K562 (cell line): ENCODE measurements around the gene NF1. TPM values are rescaled to one million over a fixed set of nuclear protein-coding genes. Genes with fewer than 3 reads are reported as not detected.

Source experiments
- ATAC-seq: fragments of 200-7000 bp; cut with Tn5 transposase; 3 replicates; pipeline ENCODE4 v1.9.1; 2020; ENCODE audit warnings: moderate library complexity
- BruUV-seq: library from RNA; stranded (reverse); fragments of 400-500 nt; replicated peaks from 2 replicates; lab custom pipeline; 2021; lab: Mats Ljungman, UMichigan
- CTCF ChIA-PET: fragments of 300-600 bp; formaldehyde crosslinking; extraction: SDS; loops from one replicate; lab custom pipeline; 2021; ENCODE audit warnings: low intra/inter-chr PET ratio; lab: Yijun Ruan, JAX
- POLR2A ChIA-PET: fragments of 300-600, 350-650 bp; sonication (Branson Sonifier 250); formaldehyde crosslinking; extraction: SDS; loops from one replicate; lab custom pipeline; 2021; ENCODE audit warnings: antibody characterized with exemption, inconsistent platforms; lab: Yijun Ruan, JAX
- DNase-seq, 4 experiments: peaks; one replicate each; pipeline versions ENCODE4 v3.0.0 to v3.0.0-alpha.2; 2011 to 2018; ENCODE audit warnings: low spot score in 3 of 4, mixed read lengths in 3 of 4; ENCODE audit errors: extremely low read depth in 1 of 4
- FAIRE-seq: peaks from 2 replicates; lab custom pipeline; 2011; peaks lifted over from hg19 to GRCh38; lab: Jason Lieb, UNC
- H2AFZ ChIP-seq: 2 replicates; pipeline ENCODE4 v1.6.0; 2011; ENCODE audit warnings: low read depth, low read length, control low read depth, inconsistent platforms
- H3K27ac ChIP-seq: fragments of 200-600 bp; 3 replicates; pipeline ENCODE4 v1.8.0; 2011; ENCODE audit warnings: low read depth, mild to moderate bottlenecking, control low read depth, inconsistent platforms, low read length, moderate library complexity, mixed read lengths; ENCODE audit errors: extremely low read depth
- H3K27me3 ChIP-seq, 2 experiments: fragments of 300-600 bp in 1 of 2; 2 replicates in 1 of 2; 3 replicates in 1 of 2; pipeline versions ENCODE4 v1.6.0 to v1.8.0; 2011; ENCODE audit warnings: inconsistent platforms in 2 of 2, low read length in 2 of 2, mild to moderate bottlenecking in 1 of 2, mixed read lengths in 1 of 2, moderate library complexity in 1 of 2; ENCODE audit not compliant: control insufficient read depth in 2 of 2, insufficient read depth in 2 of 2
- H3K36me3 ChIP-seq: fragments of 300-600 bp; 3 replicates; pipeline ENCODE4 v1.8.0; 2011; ENCODE audit warnings: mild to moderate bottlenecking, low read length, inconsistent platforms; ENCODE audit not compliant: control insufficient read depth, insufficient read depth
- H3K4me1 ChIP-seq, 2 experiments: fragments of 200-600 bp in 1 of 2; replicated peaks in 1 of 2; 2 replicates in 1 of 2; 3 replicates in 1 of 2; pipeline versions ENCODE4 v1.5.1 to v1.8.0; 2011; ENCODE audit warnings: inconsistent platforms in 2 of 2, low read length in 2 of 2, mild to moderate bottlenecking in 1 of 2, mixed read lengths in 1 of 2, moderate library complexity in 1 of 2; ENCODE audit not compliant: control insufficient read depth in 2 of 2, insufficient read depth in 2 of 2
- H3K4me2 ChIP-seq: 2 replicates; pipeline ENCODE4 v1.6.1; 2011; ENCODE audit warnings: low read length, control low read depth, inconsistent platforms, mixed read lengths; ENCODE audit not compliant: insufficient read depth
- H3K4me3 ChIP-seq: fragments of 200-600 bp; sonication (generic), shearing (Covaris generic); 2 replicates; pipeline ENCODE4 v1.5.1; 2016; ENCODE audit warnings: control low read depth, inconsistent platforms
- H3K79me2 ChIP-seq: fragments of 200-600 bp; 3 replicates; pipeline ENCODE4 v1.8.0; 2011; ENCODE audit warnings: low read length, inconsistent platforms; ENCODE audit not compliant: control insufficient read depth, insufficient read depth
- H3K9ac ChIP-seq, 2 experiments: 2 replicates each; pipeline versions ENCODE4 v1.6.0 to v1.6.1; 2011; ENCODE audit warnings: low read depth in 2 of 2, low read length in 2 of 2, control low read depth in 1 of 2, inconsistent platforms in 1 of 2, mild to moderate bottlenecking in 1 of 2, mixed read lengths in 1 of 2; ENCODE audit not compliant: insufficient read depth in 1 of 2
- H3K9me1 ChIP-seq: one replicate; pipeline ENCODE4 v1.6.0; 2011; ENCODE audit warnings: inconsistent platforms, mild to moderate bottlenecking, low read length, moderate library complexity; ENCODE audit not compliant: control insufficient read depth, insufficient read depth
- H3K9me3 ChIP-seq: replicated peaks from 2 replicates; pipeline ENCODE4 v1.5.1; 2011; ENCODE audit warnings: low read depth, low read length, inconsistent platforms; ENCODE audit not compliant: control insufficient read depth, insufficient read depth
- H4K20me1 ChIP-seq: replicated peaks from 2 replicates; pipeline ENCODE4 v1.6.1; 2011; ENCODE audit warnings: low read length, inconsistent platforms, mixed read lengths; ENCODE audit not compliant: control insufficient read depth, insufficient read depth
- ETS2 ChIP-seq: IDR thresholded peaks from 2 replicates; pipeline ENCODE4 v1.6.1; 2016; ENCODE audit warnings: borderline replicate concordance, missing genetic modification characterization, mild to moderate bottlenecking, moderate library complexity, missing compliant biosample characterization; ENCODE audit not compliant: poor library complexity, severe bottlenecking
- RAD21 ChIP-seq, 2 experiments: fragments of 250-450 bp in 1 of 2; fragments of 450-650 bp in 1 of 2; sonication (Bioruptor Pico) in 1 of 2; formaldehyde crosslinking in 1 of 2; IDR thresholded peaks in 1 of 2; conservative IDR thresholded peaks in 1 of 2; 2 replicates each; pipeline versions ENCODE4 v1.4.0 to v1.8.0; 2020 to 2022; ENCODE audit warnings: mild to moderate bottlenecking in 2 of 2, moderate library complexity in 1 of 2
- SAFB2 ChIP-seq: fragments of 200-400 bp; formaldehyde crosslinking; IDR thresholded peaks from 2 replicates; pipeline ENCODE4 v1.6.1; 2018; ENCODE audit warnings: borderline replicate concordance, low read length, low read depth, moderate library complexity; ENCODE audit not compliant: severe bottlenecking
- WGBS: fragments of 100-300 bp; shearing (Covaris generic); methylation state at CpG from one replicate; pipeline ENCODE4 v1.1.6; 2016; ENCODE audit warnings: low coverage, mixed read lengths; ENCODE audit not compliant: insufficient coverage; ENCODE audit errors: missing lambda C conversion rate; 5-methylcytosine and 5-hydroxymethylcytosine counted together
- in situ Hi-C: fragments of 300-500 bp; cut with MboI; formaldehyde crosslinking; loops from 4 replicates; pipeline ENCODE4 v1.15.0; 2018; ENCODE audit warnings: inconsistent platforms, mixed read lengths
- intact Hi-C: fragments of 100-400 bp; cut with micrococcal nuclease; formaldehyde crosslinking; loops from 2 replicates; pipeline ENCODE4 v1.14.2; 2022
- polyA plus RNA-seq, 8 experiments: library from polyadenylated mRNA; depleted of rRNA in 4 of 8; stranded (reverse) in 5 of 8; unstranded in 3 of 8; fragments of >200 nt; fragmentation: Nextera tagmentation in 2 of 8; fragmentation: Illumina TruSeq in 1 of 8; extraction: Ambion mirVana in 2 of 8; extraction: Trizol in 1 of 8; gene quantifications; 2 replicates each; pipeline versions ENCODE4 v1.2.1 to v1.2.3, GENCODE V29; 2011 to 2014; ENCODE audit warnings: inconsistent platforms in 1 of 8, missing spikeins in 1 of 8
- total RNA-seq, 7 experiments: library from RNA; depleted of rRNA in 6 of 7; stranded (reverse); fragments of >200 nt in 6 of 7; fragmentation: Illumina TruSeq in 2 of 7; extraction: Trizol in 2 of 7; gene quantifications; 2 replicates each; pipeline versions ENCODE4 v1.2.1 to v1.2.3, GENCODE V29; 2011 to 2021; ENCODE audit warnings: low replicate concordance in 1 of 7
- TF ChIP-seq, protein P1 (sequence below), 3 experiments: IDR thresholded peaks in 2 of 3; conservative IDR thresholded peaks in 1 of 3; 2 replicates each; pipeline ENCODE4 v1.5.1; 2011 to 2012; ENCODE audit warnings: low read length in 3 of 3, mild to moderate bottlenecking in 3 of 3, control low read depth in 2 of 3, improper control_type of control experiment in 1 of 3, inconsistent platforms in 1 of 3, low read depth in 1 of 3, mixed read lengths in 1 of 3, moderate library complexity in 1 of 3; ENCODE audit not compliant: insufficient read depth in 2 of 3
- TF ChIP-seq, protein P2 (sequence below): fragments of 450-650 bp; IDR thresholded peaks from 2 replicates; pipeline ENCODE4 v1.6.1; 2017; ENCODE audit warnings: antibody characterized with exemption, mild to moderate bottlenecking

Gene NF1
- total and polyA plus RNA-seq, 9 of the 15 experiments (the other 6 are each of a cell fraction or from before 2014, with no cell fraction given): 3.4 to 41.9 (median 24.3) TPM

DNA sequence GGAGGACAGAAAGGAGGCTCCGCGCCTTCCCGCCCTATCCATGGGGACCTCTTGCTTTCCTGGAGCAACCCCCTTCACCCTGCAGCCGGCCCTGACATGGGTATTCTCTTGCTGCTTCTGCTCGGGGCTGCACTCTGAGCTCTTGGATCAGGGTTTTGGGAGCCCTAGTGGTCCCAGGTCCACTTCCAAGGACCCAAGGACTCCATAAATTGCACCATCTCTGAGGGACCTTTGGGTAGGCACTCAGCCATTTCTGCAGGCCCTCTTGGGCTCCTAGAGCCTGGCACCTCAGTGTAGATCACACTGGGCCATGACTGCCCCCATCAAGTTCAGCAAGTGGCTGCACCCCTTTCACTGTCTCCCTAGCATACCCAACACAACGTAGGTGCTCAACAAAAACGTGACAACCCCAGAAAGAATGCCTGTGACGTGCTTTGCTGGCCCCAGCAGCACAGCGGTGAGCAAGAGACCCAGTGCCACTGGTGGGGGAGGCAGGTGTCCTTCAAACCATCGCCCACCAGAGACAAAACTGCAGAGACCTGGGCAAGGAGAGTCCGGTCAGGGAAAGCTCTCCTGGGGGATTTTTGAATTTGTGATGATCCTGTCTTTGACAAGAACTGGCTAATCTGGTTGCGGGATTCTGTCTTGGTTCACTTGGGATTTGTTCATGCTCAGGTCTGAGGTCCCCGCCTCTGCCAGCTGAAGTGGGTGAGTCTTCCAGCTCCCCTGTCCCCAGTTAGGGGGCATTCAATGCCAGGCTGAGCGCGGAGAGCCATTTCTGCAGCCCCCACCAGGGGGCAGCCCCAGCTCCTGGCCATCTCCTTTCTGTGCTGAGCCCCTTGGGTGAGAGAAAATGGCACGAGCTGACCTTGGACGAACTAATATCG is 294.2 kb downstream of the NF1 start:
- no peak overlapping the region for H3K9ac ChIP-seq
- intact Hi-C loops (loop anchor here (1.0 to 2.0 kb wide), 2 partner anchors 128 to 136 kb away; no protein-coding TSS in a partner anchor), in situ Hi-C loops (loop anchor here (10.0 kb wide), 1 partner anchor 374 kb away; no protein-coding TSS in a partner anchor)
- H3K4me1 ChIP-seq: peaks cover 0 to 21% of the 10 kb centered on the region in 2 experiments; a peak in 3 of 5 replicates
- H3K4me2 ChIP-seq: no peak overlapping the region
- peaks cover 17 to 45% of the 10 kb centered on the region in 2 experiments; a peak in 4 of 5 replicates for H3K27me3 ChIP-seq
- peaks cover 2% of the 10 kb centered on the region for H4K20me1 ChIP-seq
- ChIA-PET CTCF (interaction anchor here (1.1 to 2.8 kb wide), 2 partner anchors 129 to 137 kb away, joined by 3 to 22 read pairs; no protein-coding TSS in a partner anchor), POLR2A (interaction anchor here (0.6 kb wide), 1 partner anchor 183 kb away, joined by 3 read pairs; no protein-coding TSS in a partner anchor)
- 25% methylated on average over 16 of the region's 18 CpGs for WGBS
- no peaks in the 10 kb centered on the region for H3K36me3 ChIP-seq
- H3K4me3 ChIP-seq: no peak overlapping the region
- H3K79me2 ChIP-seq: no peaks in the 10 kb centered on the region
- H3K9me1 ChIP-seq: no peaks in the 10 kb centered on the region
- ATAC-seq (peak; percentile 85), FAIRE-seq (peak; percentile 37), DNase-seq (peak; percentile 45 to 74 (median 70))
- no peak overlapping the region for H3K27ac ChIP-seq
- H3K9me3 ChIP-seq: no peaks in the 10 kb centered on the region
- H2AFZ ChIP-seq: 0 out of 2 replicates have a peak overlapping the region, but pooled peaks have one; percentile 46
- no TSS peak for BruUV-seq
- TF ChIP-seq, protein P1, sequence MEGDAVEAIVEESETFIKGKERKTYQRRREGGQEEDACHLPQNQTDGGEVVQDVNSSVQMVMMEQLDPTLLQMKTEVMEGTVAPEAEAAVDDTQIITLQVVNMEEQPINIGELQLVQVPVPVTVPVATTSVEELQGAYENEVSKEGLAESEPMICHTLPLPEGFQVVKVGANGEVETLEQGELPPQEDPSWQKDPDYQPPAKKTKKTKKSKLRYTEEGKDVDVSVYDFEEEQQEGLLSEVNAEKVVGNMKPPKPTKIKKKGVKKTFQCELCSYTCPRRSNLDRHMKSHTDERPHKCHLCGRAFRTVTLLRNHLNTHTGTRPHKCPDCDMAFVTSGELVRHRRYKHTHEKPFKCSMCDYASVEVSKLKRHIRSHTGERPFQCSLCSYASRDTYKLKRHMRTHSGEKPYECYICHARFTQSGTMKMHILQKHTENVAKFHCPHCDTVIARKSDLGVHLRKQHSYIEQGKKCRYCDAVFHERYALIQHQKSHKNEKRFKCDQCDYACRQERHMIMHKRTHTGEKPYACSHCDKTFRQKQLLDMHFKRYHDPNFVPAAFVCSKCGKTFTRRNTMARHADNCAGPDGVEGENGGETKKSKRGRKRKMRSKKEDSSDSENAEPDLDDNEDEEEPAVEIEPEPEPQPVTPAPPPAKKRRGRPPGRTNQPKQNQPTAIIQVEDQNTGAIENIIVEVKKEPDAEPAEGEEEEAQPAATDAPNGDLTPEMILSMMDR (IDR thresholded peaks at IDR 0.05 in 2 of 3, conservative IDR thresholded peaks at IDR 0.05 in 1 of 3; ENCODE audit: insufficient read depth in 2 of 3, low read depth in 1 of 3, low read length in 3 of 3): peak; percentile 77 to 86 (median 82)
- TF ChIP-seq RAD21 (CRISPR knock-in tag; conservative IDR thresholded peaks at IDR 0.05 in 1 of 2, IDR thresholded peaks at IDR 0.05 in 1 of 2) (peak; percentile 45 to 69; a peak in 3 of 4 replicates), SAFB2 (no peak), ETS2 (no peak)
- TF ChIP-seq, protein P2, sequence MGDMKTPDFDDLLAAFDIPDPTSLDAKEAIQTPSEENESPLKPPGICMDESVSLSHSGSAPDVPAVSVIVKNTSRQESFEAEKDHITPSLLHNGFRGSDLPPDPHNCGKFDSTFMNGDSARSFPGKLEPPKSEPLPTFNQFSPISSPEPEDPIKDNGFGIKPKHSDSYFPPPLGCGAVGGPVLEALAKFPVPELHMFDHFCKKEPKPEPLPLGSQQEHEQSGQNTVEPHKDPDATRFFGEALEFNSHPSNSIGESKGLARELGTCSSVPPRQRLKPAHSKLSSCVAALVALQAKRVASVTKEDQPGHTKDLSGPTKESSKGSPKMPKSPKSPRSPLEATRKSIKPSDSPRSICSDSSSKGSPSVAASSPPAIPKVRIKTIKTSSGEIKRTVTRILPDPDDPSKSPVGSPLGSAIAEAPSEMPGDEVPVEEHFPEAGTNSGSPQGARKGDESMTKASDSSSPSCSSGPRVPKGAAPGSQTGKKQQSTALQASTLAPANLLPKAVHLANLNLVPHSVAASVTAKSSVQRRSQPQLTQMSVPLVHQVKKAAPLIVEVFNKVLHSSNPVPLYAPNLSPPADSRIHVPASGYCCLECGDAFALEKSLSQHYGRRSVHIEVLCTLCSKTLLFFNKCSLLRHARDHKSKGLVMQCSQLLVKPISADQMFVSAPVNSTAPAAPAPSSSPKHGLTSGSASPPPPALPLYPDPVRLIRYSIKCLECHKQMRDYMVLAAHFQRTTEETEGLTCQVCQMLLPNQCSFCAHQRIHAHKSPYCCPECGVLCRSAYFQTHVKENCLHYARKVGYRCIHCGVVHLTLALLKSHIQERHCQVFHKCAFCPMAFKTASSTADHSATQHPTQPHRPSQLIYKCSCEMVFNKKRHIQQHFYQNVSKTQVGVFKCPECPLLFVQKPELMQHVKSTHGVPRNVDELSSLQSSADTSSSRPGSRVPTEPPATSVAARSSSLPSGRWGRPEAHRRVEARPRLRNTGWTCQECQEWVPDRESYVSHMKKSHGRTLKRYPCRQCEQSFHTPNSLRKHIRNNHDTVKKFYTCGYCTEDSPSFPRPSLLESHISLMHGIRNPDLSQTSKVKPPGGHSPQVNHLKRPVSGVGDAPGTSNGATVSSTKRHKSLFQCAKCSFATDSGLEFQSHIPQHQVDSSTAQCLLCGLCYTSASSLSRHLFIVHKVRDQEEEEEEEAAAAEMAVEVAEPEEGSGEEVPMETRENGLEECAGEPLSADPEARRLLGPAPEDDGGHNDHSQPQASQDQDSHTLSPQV: no peak
